Brain microvascular endothelial cell (primary cell): ENCODE measurements around the gene ITGB7.

Source experiments
- DNase-seq: peaks from one replicate; pipeline ENCODE4 v3.0.0-alpha.2; 2020
- H3K27ac ChIP-seq: fragments of 250-450 bp; sonication (Bioruptor Pico); 2 replicates; pipeline ENCODE4 v1.5.1; 2020; ENCODE audit warnings: mild to moderate bottlenecking, moderate library complexity
- H3K27me3 ChIP-seq: fragments of 250-450 bp; sonication (Bioruptor Pico); replicated peaks from 2 replicates; pipeline ENCODE4 v1.5.1; 2020; ENCODE audit warnings: mild to moderate bottlenecking
- H3K36me3 ChIP-seq: fragments of 250-450 bp; sonication (Bioruptor Pico); replicated peaks from 2 replicates; pipeline ENCODE4 v1.5.1; 2020; ENCODE audit warnings: mild to moderate bottlenecking
- H3K4me3 ChIP-seq: 2 replicates; pipeline ENCODE4 v1.5.1; 2011; ENCODE audit warnings: low read depth, mild to moderate bottlenecking, control low read depth, low read length, moderate library complexity
- in situ Hi-C: cut with HindIII; loops from 2 replicates; pipeline ENCODE4 v1.10.0; 2017; ENCODE audit warnings: low sequenced_read_pairs, low pct_ligation_motif_present
- TF ChIP-seq, protein P1 (sequence below): IDR thresholded peaks from 2 replicates; pipeline ENCODE4 v1.5.1; 2011; ENCODE audit warnings: low read depth, mild to moderate bottlenecking, moderate library complexity, low read length, control low read depth, inconsistent platforms; ENCODE audit errors: missing control alignments

Gene ITGB7

DNA sequence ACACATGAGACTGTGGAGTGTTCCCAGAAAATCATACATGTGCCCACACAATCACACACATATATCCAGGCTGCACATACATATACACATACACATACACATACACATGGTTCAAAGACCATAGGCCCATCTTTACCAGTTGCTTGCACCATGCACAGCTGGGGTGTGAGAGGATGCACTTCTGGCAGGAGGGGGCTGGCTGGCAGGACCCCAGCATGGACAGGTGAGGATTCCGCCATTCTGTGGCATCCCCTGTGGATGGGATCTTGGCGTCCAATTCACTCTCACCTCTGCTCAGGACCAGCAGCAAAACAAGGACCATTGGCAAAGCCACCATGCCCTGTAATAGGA, 7.0 kb downstream of the ITGB7 start:
- H3K27me3 ChIP-seq, result no peaks in the 10 kb centered on the region
- H3K4me3 ChIP-seq, result no peak overlapping the region
- DNase-seq, result no peak
- no peak overlapping the region for H3K27ac ChIP-seq
- in situ Hi-C loops, result no loop called here
- H3K36me3 ChIP-seq, result no peaks in the 10 kb centered on the region
- TF ChIP-seq, protein P1, sequence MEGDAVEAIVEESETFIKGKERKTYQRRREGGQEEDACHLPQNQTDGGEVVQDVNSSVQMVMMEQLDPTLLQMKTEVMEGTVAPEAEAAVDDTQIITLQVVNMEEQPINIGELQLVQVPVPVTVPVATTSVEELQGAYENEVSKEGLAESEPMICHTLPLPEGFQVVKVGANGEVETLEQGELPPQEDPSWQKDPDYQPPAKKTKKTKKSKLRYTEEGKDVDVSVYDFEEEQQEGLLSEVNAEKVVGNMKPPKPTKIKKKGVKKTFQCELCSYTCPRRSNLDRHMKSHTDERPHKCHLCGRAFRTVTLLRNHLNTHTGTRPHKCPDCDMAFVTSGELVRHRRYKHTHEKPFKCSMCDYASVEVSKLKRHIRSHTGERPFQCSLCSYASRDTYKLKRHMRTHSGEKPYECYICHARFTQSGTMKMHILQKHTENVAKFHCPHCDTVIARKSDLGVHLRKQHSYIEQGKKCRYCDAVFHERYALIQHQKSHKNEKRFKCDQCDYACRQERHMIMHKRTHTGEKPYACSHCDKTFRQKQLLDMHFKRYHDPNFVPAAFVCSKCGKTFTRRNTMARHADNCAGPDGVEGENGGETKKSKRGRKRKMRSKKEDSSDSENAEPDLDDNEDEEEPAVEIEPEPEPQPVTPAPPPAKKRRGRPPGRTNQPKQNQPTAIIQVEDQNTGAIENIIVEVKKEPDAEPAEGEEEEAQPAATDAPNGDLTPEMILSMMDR, result no peak

DNA sequence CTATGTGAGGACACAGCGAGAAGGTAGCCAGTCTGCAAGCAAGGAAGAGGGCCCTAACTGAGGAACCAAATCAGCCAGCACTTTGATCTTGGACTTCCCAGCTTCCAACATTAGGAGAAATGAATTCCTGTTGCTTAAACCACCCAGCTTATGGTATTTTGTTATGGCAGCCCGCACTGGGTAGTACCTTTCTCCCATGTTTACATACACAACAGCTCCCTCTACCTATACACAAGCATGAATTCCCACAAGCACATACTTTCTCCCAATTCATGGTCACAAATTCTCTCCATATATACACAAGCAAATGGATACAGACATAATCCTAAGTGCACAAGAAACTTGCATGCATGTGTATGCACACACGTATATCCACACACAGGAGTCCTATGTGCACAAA, 7.4 kb downstream of the ITGB7 start:
- H3K27ac ChIP-seq, result no peak overlapping the region
- TF ChIP-seq, protein P1, result no peak
- no peak for DNase-seq
- H3K4me3 ChIP-seq, result no peak overlapping the region
- no peaks in the 10 kb centered on the region for H3K27me3 ChIP-seq
- in situ Hi-C loops, result no loop called here
- H3K36me3 ChIP-seq, result no peaks in the 10 kb centered on the region

DNA sequence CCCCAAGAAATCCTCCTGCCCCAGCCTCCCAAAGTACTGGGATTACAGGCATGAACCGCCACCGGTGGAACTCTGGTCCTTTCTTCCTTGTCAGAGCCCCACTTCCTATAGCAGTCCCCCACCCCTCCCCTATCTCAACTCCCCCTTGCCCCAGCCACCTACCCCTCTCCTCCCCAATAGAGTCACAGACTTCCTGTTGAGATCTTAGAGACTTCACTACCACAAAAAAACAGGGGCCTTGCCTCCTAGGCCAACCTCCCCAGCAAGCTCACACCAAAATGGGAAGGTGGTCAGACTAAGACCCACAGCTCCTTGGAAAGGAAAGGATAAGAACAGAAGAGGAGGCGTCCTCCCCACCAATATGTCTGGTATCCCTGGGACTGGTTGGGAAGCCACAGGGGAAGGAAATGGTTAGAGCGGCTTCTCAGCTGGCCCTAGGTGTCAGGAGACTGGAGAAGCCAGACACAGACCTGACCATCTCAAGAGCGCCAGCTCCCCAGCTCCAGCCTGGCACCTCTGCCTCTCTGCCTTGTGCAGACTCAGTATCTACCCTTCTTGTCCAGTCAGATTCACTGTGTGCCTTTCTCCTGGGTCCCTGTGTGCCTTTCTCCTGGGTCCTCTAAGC, 8.5 kb downstream of the ITGB7 start:
- in situ Hi-C loops, result no loop called here
- Histone ChIP-seq H3K27me3 (no peaks in the 10 kb centered on the region), H3K36me3 (no peaks in the 10 kb centered on the region), H3K4me3 (no peak overlapping the region), H3K27ac (no peak overlapping the region)
- TF ChIP-seq, protein P1, result no peak
- no peak for DNase-seq

DNA sequence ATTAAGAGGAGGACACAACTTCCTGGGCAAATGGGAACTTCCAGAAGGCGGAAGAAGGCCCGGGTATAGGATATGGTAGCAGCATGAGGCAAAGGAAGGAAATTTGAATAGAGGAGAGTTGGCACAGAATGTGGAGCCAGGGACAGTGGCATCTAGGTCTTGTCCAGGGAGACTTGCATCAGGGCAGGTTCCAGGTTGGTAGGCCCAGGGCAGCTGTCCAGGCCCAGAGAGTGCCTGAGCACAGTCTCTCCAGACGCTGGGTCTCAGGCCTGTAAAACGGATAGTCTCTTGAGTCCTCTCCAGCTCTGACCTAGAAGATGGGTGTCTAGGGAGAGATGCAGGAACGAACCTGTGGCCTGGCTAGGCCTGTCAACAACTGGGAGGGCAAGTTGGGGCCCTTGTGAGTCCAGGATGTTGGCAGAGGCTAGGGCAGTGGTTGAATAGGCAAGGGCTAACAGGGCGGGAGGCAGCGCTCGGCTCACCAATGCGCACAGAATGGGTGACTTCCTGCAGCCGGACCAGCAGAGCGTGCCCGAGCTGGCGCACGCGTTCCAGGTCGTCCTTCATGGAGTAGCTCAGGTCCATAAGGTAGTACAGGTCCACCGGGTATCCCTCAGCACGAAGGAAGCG, 9.9 kb downstream of the ITGB7 start:
- TF ChIP-seq, protein P1, result no peak
- in situ Hi-C loops, result no loop called here
- Histone ChIP-seq H3K27me3 (no peaks in the 10 kb centered on the region), H3K36me3 (no peaks in the 10 kb centered on the region), H3K4me3 (no peak overlapping the region), H3K27ac (no peak overlapping the region)
- no peak for DNase-seq

DNA sequence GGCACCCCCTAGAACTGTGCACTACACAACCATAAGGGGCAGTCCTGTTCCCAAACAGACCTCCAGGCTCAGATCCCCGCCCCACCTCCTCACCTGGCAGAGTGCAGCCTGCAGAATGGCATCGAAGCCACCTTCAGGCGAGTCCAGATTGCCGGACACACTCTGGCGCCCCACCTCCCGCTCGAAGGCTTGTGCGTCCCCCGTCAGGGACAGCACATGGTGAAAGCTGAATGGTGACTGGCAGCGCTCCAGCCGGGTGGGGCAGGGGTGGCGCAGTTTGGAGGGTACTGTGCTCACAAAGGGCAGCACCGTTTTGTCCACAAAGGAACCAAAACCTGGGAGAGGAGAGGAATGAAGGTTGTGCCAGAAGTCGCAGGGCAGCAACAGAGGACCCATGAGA, 10.6 kb downstream of the ITGB7 start:
- H3K36me3 ChIP-seq, result no peaks in the 10 kb centered on the region
- no peaks in the 10 kb centered on the region for H3K27me3 ChIP-seq
- in situ Hi-C loops, result no loop called here
- no peak overlapping the region for H3K4me3 ChIP-seq
- DNase-seq, result no peak
- TF ChIP-seq, protein P1, result no peak
- no peak overlapping the region for H3K27ac ChIP-seq
